HCT116 (cell line): ENCODE data around the gene CLK3.

ENCODE experiments used
- CEBPB ChIP-seq: IDR thresholded peaks from 2 replicates; pipeline ENCODE4 v1.6.1; 2012; ENCODE audit warnings: low read depth
- EGR1 ChIP-seq: IDR thresholded peaks from 2 replicates; pipeline ENCODE4 v1.6.1; 2012; ENCODE audit warnings: low read depth
- EZH2 ChIP-seq: fragments of 200-600 bp; sonication (generic); IDR thresholded peaks from 2 replicates; pipeline ENCODE4 v1.6.1; 2017; ENCODE audit warnings: antibody characterized with exemption, mixed run types
- EZH2phosphoT487 ChIP-seq: fragments of 200-600 bp; IDR thresholded peaks from 2 replicates; pipeline ENCODE4 v1.6.1; 2018; ENCODE audit warnings: antibody characterized with exemption, borderline replicate concordance
- JUND ChIP-seq: IDR thresholded peaks from 2 replicates; pipeline ENCODE4 v1.6.1; 2012
- MAX ChIP-seq: IDR thresholded peaks from 2 replicates; pipeline ENCODE4 v1.6.1; 2012
- POLR2A ChIP-seq: IDR thresholded peaks from 2 replicates; pipeline ENCODE4 v1.7.0; 2011; ENCODE audit warnings: borderline replicate concordance; ENCODE audit not compliant: insufficient read depth, insufficient read length; ENCODE audit errors: extremely low read depth
- POLR2AphosphoS5 ChIP-seq: IDR thresholded peaks from 2 replicates; pipeline ENCODE4 v1.6.1; 2011; ENCODE audit warnings: mild to moderate bottlenecking, low read depth, low read length, moderate library complexity
- RAD21 ChIP-seq: IDR thresholded peaks from 2 replicates; pipeline ENCODE4 v1.6.1; 2012; ENCODE audit warnings: low read depth, mild to moderate bottlenecking
- TCF7L2 ChIP-seq: IDR thresholded peaks from 2 replicates; pipeline ENCODE4 v1.7.0; 2011; ENCODE audit warnings: borderline replicate concordance, inconsistent platforms; ENCODE audit not compliant: insufficient read depth, insufficient read length; ENCODE audit errors: extremely low read depth
- YY1 ChIP-seq: IDR thresholded peaks from 2 replicates; pipeline ENCODE4 v1.6.1; 2011; ENCODE audit warnings: low read length, low read depth, moderate library complexity, mild to moderate bottlenecking; ENCODE audit not compliant: insufficient replicate concordance; ENCODE audit errors: extremely low read depth
- TF ChIP-seq, protein P1 (sequence below), 3 experiments: fragments of 200-600 bp in 1 of 3; sonication (generic) in 1 of 3; IDR thresholded peaks in 2 of 3; conservative IDR thresholded peaks in 1 of 3; 2 replicates each; pipeline ENCODE4 v1.5.1; 2012 to 2017; ENCODE audit warnings: low read depth in 2 of 3, low read length in 2 of 3, antibody characterized with exemption in 1 of 3, borderline replicate concordance in 1 of 3, control low read depth in 1 of 3, mild to moderate bottlenecking in 1 of 3, mixed read lengths in 1 of 3, mixed run types in 1 of 3, moderate library complexity in 1 of 3; ENCODE audit not compliant: insufficient read depth in 1 of 3
- TF ChIP-seq, protein P2 (sequence below): IDR thresholded peaks from 2 replicates; pipeline ENCODE4 v1.6.1; 2012; ENCODE audit warnings: low read depth
- TF ChIP-seq, protein P3 (sequence below): IDR thresholded peaks from 2 replicates; pipeline ENCODE4 v1.6.1; 2012

DNA sequence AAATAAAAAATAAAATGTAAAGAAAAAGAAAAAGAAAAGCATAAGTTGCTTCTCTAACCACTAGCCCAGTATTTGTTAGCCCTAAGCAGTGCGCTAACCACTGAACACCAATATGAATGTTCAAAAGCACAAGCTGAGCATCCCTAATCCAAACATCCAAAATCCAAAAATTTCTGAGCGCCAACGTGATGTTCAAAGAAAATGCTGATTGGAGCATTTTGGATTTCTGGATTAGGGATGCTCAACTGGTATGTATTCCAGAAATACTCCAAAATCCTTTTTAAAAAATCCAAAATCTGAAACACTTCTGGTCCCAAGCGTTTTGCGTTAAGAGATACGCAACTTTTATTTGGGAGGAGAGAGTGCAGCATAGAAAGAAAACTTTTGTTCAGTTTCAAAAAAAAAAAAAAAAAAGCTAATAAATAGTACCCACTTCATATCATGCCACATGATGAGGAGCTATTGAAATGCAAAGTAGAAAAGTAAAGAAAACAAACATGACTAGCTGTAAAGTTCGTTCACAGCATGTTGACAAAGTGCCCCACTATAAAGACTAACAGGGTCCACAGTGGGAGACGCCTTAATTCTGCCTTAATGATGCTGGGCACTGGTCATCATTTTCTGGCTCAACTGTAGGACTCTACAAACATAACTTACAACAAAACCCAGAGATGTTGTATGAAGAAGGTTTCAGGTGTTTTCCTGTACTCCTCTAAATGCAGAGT is 47.8 kb downstream of the CLK3 start:
- TF ChIP-seq, protein P1, sequence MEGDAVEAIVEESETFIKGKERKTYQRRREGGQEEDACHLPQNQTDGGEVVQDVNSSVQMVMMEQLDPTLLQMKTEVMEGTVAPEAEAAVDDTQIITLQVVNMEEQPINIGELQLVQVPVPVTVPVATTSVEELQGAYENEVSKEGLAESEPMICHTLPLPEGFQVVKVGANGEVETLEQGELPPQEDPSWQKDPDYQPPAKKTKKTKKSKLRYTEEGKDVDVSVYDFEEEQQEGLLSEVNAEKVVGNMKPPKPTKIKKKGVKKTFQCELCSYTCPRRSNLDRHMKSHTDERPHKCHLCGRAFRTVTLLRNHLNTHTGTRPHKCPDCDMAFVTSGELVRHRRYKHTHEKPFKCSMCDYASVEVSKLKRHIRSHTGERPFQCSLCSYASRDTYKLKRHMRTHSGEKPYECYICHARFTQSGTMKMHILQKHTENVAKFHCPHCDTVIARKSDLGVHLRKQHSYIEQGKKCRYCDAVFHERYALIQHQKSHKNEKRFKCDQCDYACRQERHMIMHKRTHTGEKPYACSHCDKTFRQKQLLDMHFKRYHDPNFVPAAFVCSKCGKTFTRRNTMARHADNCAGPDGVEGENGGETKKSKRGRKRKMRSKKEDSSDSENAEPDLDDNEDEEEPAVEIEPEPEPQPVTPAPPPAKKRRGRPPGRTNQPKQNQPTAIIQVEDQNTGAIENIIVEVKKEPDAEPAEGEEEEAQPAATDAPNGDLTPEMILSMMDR (IDR thresholded peaks at IDR 0.05 in 2 of 3, conservative IDR thresholded peaks at IDR 0.05 in 1 of 3; ENCODE audit: borderline replicate concordance in 1 of 3, insufficient read depth in 1 of 3, low read depth in 2 of 3, low read length in 2 of 3) = no peak
- TF ChIP-seq POLR2A (no peak), TCF7L2 (no peak), EZH2phosphoT487 (no peak), YY1 (no peak), EZH2 (no peak), JUND (no peak), POLR2AphosphoS5 (no peak), CEBPB (no peak), EGR1 (no peak), MAX (no peak), RAD21 (no peak)
- TF ChIP-seq, protein P2, sequence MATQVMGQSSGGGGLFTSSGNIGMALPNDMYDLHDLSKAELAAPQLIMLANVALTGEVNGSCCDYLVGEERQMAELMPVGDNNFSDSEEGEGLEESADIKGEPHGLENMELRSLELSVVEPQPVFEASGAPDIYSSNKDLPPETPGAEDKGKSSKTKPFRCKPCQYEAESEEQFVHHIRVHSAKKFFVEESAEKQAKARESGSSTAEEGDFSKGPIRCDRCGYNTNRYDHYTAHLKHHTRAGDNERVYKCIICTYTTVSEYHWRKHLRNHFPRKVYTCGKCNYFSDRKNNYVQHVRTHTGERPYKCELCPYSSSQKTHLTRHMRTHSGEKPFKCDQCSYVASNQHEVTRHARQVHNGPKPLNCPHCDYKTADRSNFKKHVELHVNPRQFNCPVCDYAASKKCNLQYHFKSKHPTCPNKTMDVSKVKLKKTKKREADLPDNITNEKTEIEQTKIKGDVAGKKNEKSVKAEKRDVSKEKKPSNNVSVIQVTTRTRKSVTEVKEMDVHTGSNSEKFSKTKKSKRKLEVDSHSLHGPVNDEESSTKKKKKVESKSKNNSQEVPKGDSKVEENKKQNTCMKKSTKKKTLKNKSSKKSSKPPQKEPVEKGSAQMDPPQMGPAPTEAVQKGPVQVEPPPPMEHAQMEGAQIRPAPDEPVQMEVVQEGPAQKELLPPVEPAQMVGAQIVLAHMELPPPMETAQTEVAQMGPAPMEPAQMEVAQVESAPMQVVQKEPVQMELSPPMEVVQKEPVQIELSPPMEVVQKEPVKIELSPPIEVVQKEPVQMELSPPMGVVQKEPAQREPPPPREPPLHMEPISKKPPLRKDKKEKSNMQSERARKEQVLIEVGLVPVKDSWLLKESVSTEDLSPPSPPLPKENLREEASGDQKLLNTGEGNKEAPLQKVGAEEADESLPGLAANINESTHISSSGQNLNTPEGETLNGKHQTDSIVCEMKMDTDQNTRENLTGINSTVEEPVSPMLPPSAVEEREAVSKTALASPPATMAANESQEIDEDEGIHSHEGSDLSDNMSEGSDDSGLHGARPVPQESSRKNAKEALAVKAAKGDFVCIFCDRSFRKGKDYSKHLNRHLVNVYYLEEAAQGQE = no peak
- TF ChIP-seq, protein P3, sequence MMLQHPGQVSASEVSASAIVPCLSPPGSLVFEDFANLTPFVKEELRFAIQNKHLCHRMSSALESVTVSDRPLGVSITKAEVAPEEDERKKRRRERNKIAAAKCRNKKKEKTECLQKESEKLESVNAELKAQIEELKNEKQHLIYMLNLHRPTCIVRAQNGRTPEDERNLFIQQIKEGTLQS = no peak
